Measurements from ENCODE around the gene RASD1. TPM values are rescaled to one million over a fixed set of nuclear protein-coding genes. Genes with fewer than 3 reads are reported as not detected.

RASD1 gene
- total and polyA plus RNA-seq, 2 of the 4 experiments (the other 2 are of a cell fraction): 0.54 to 1.8 TPM

- DNase-seq (no peak), ATAC-seq (ENCODE audit: low read depth) (no peak)
- Histone ChIP-seq H3K9me3 (ENCODE audit: control insufficient read depth, insufficient read depth, low read length) (no peaks in the 10 kb centered on the region), H3K9ac (ENCODE audit: low read depth, low read length) (no peak overlapping the region), H3K27ac (ENCODE audit: insufficient read depth, low read length) (no peak overlapping the region), H4K8ac (ENCODE audit: low read depth in 2 of 2, low read length in 2 of 2) (no peak overlapping the region), H4K5ac (ENCODE audit: low read depth, low read length) (no peak overlapping the region), H2BK15ac (ENCODE audit: low read depth, low read length) (no peak overlapping the region), H3K14ac (replicated peaks; ENCODE audit: low read depth, low read length) (no peak overlapping the region), H4K91ac (ENCODE audit: insufficient read depth, low read depth, low read length) (no peak overlapping the region), H2BK20ac (ENCODE audit: low read depth, low read length) (no peak overlapping the region), H2BK5ac (ENCODE audit: low read depth, low read length, poor library complexity, severe bottlenecking) (no peak overlapping the region), H2AK5ac (ENCODE audit: low read depth, low read length) (no peak overlapping the region), H3K27me3 (ENCODE audit: control insufficient read depth, insufficient read depth, low read length) (no peaks in the 10 kb centered on the region; the same call in 1 of the 2 replicates), H4K20me1 (ENCODE audit: insufficient read depth, low read length) (no peaks in the 10 kb centered on the region; the same call in 1 of the 2 replicates), H3K4me3 (ENCODE audit: insufficient read depth, low read depth, low read length) (no peak overlapping the region), H3K4ac (ENCODE audit: low read depth, low read length) (no peak overlapping the region), H2BK120ac (ENCODE audit: low read depth, low read length) (no peak overlapping the region), H3K23ac (ENCODE audit: low read depth, low read length) (no peak overlapping the region), H3K9me1 (ENCODE audit: insufficient read depth, low read length) (no peaks in the 10 kb centered on the region), H2AK9ac (replicated peaks; ENCODE audit: low read depth, low read length, poor library complexity) (no peak overlapping the region), H2AFZ (replicated peaks; ENCODE audit: low read length, poor library complexity) (no peak overlapping the region), H3K36me3 (ENCODE audit: control insufficient read depth, insufficient read depth, low read length) (no peaks in the 10 kb centered on the region), H3K56ac (ENCODE audit: extremely low read depth, insufficient read depth, low read length) (no peak overlapping the region), H3K79me1 (ENCODE audit: low read depth in 1 of 2, low read length in 2 of 2) (0 out of 4 replicates have a peak, but pooled peaks cover 0 to 3% of the 10 kb centered on the region in 2 experiments), H3K4me1 (ENCODE audit: control insufficient read depth, insufficient read depth, low read length) (no peaks in the 10 kb centered on the region), H3K18ac (ENCODE audit: low read depth, low read length) (no peak overlapping the region), H3K4me2 (ENCODE audit: low read depth, low read length) (no peak overlapping the region)
- intact Hi-C loops (cut with micrococcal nuclease) (no loop called here), dilution Hi-C loops (cut with HindIII; ENCODE audit: low sequenced_read_pairs, unreplicated experiment) (no loop called here), in situ Hi-C loops (cut with MboI; ENCODE audit: low sequenced_read_pairs) (no loop called here)
- 87% methylated on average over 10 of the region's 22 CpGs; no CpG with 5 or more reads in 1 of the 2 experiments for WGBS, 2 experiments (ENCODE audit: extremely low coverage in 2 of 2, insufficient read length in 1 of 2)
- BruUV-seq (replicated peaks): no TSS peak
- POLR2A ChIA-PET (ENCODE audit: unreplicated experiment): no interaction called here
- CTCF ChIA-PET: no interaction called here
- TF ChIP-seq POLR2A (IDR thresholded peaks at IDR 0.05; ENCODE audit: low read depth, low read length) (no peak), FOS (IDR thresholded peaks at IDR 0.05; ENCODE audit: low read depth, low read length) (no peak), MAFK (IDR thresholded peaks at IDR 0.05; ENCODE audit: low read depth, low read length) (no peak), MXI1 (IDR thresholded peaks at IDR 0.05; ENCODE audit: borderline replicate concordance, low read depth, low read length) (no peak), CHD1 (IDR thresholded peaks at IDR 0.05; ENCODE audit: low read depth, low read length) (no peak), MAZ (IDR thresholded peaks at IDR 0.05; ENCODE audit: borderline replicate concordance, low read depth, low read length) (no peak), ELK1 (IDR thresholded peaks at IDR 0.05; ENCODE audit: borderline replicate concordance, low read depth, low read length) (no peak), RCOR1 (IDR thresholded peaks at IDR 0.05; ENCODE audit: insufficient replicate concordance, low read length) (no peak), NFE2L2 (IDR thresholded peaks at IDR 0.05; ENCODE audit: low read depth, low read length) (no peak), BHLHE40 (IDR thresholded peaks at IDR 0.05; ENCODE audit: low read depth, low read length) (no peak), RAD21 (IDR thresholded peaks at IDR 0.05; ENCODE audit: low read length) (no peak), SMC3 (IDR thresholded peaks at IDR 0.05; ENCODE audit: low read depth, low read length) (no peak)
- TF ChIP-seq, protein P1, sequence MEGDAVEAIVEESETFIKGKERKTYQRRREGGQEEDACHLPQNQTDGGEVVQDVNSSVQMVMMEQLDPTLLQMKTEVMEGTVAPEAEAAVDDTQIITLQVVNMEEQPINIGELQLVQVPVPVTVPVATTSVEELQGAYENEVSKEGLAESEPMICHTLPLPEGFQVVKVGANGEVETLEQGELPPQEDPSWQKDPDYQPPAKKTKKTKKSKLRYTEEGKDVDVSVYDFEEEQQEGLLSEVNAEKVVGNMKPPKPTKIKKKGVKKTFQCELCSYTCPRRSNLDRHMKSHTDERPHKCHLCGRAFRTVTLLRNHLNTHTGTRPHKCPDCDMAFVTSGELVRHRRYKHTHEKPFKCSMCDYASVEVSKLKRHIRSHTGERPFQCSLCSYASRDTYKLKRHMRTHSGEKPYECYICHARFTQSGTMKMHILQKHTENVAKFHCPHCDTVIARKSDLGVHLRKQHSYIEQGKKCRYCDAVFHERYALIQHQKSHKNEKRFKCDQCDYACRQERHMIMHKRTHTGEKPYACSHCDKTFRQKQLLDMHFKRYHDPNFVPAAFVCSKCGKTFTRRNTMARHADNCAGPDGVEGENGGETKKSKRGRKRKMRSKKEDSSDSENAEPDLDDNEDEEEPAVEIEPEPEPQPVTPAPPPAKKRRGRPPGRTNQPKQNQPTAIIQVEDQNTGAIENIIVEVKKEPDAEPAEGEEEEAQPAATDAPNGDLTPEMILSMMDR (conservative IDR thresholded peaks at IDR 0.05; ENCODE audit: low read depth, low read length): no peak
- TF ChIP-seq, protein P2, sequence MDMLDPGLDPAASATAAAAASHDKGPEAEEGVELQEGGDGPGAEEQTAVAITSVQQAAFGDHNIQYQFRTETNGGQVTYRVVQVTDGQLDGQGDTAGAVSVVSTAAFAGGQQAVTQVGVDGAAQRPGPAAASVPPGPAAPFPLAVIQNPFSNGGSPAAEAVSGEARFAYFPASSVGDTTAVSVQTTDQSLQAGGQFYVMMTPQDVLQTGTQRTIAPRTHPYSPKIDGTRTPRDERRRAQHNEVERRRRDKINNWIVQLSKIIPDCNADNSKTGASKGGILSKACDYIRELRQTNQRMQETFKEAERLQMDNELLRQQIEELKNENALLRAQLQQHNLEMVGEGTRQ (IDR thresholded peaks at IDR 0.05; ENCODE audit: low read depth, low read length): no peak
These were observed 32.8 kb upstream of the RASD1 start for GRCh38 chr17:17528696-17529652.
